ENCODE results near the gene RELL1.
"Not testable (repeated sequence)": the region's sequence is repeated elsewhere in the genome, so short reads cannot be mapped to it uniquely, and the experiment has no call there.

Gene RELL1

DNA sequence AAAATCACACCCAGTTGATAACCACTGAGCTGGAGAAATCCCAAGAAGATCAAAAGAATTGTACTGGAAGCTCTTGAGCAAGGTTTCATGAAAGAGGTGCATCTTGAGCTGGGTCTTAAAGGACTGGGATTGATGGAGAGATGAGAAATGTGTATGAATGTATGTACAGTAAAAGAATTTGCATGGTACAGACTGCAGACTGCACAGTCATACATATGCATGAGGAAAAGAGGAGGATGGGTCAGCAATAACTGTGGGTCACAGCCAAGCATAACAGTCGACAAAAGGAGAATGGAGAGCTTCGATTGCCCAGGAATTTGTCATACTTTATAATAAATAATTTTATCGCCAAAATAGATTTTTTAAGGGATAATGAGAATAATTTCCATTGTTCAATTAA lies 4.8 kb upstream of the RELL1 start:
- DNase-seq = no peak

DNA sequence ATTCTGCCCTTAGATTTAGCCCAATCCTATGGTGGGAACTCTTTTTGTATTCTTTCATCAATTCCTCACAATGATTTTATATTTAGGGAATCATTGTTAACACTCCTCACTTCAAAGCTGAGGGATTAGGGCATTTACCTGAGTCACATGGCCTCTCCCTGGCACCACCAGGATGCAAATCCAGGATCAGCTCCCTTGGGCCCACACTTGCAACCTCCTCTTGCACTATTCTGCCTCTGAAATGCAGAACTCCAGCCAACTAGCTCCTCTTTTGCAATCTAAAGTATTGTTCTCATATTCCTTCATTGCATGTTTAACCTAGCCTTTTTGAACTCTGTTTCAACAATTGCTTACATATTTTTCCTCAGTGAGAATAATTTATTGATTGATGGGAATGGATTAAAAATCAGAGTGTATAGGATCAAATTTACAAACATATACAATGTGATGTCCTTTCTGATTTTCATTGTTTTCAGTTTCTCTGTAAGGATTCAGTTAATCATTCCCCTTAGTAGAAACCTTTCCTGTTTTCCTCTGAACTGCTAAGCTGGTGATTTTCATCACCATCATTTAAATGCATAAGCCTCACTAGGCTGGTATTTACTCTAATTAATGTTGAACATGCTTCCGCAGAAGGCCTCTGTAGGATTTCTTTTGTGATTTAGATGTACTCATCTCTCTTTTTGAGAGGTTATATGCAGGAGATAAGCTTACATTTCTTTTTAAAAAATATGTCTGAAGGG lies 3.3 kb upstream of the RELL1 start:
- DNase-seq = peak in 1 of 2 experiments; percentile 20

DNA sequence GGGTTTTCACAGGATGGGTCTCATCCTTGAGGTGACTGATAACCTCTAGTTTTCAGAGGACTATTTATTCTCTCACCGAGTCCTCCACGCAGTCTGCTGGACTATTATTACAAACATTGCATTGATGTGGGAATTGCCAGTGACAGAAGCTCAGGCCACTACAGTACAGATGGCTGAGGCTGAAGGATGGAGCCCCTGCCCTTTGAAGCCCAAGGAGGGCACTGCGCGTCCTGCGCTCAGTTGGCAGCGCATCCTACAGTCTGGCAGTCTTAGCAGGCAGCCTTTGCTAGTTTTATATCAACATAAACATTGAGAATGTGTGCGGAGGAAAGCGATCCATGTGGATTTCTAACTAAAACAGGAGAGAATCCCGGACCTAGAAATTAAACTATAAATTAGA lies 1.5 kb upstream of the RELL1 start:
- no peak for DNase-seq

DNA sequence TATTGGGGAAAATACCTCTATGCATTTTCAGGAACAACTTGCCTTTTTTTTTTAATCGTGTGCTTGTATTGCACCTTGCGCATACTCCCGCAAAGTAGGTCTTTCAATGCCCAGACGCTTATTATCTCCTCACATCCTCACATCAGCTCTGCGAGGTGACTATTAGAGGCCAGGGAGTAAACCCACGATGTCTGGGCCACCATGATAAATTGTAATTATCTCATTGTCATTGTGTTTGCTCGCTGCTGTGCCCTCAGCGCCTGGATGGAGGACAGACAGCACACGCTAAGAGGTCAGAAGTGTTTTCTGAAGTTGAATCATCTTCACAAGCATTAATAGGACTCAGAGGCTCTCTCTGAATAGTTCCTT lies 1.0 kb upstream of the RELL1 start:
- DNase-seq = no peak

DNA sequence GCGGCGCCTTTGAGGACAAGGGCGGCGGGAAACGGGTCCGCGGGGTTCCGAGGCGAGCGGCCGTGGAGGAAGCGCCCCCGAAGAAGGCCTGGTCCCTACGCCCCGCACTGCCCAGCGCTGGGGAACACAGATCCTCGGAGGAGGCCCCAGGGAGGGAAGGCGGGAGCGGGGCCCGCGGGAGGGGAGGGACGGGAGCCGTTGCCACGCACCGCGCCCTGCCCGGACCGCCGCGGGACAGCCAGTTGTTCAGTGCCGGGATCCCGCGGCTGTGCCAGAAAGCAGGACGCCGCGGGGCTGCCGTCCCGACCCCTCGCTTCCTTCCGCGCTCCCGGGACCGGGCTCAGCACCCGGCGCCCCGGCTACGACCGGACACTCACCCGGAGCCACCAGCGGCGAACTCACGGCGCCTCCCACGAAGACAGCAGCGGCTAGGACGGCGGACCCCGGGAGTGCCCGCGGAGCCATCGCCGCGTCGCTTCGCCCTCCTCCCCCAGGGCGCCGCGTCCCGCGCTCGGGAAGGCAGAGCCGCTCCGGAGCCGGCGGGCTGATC lies 278 bp downstream of the RELL1 start:
- no peak for DNase-seq

DNA sequence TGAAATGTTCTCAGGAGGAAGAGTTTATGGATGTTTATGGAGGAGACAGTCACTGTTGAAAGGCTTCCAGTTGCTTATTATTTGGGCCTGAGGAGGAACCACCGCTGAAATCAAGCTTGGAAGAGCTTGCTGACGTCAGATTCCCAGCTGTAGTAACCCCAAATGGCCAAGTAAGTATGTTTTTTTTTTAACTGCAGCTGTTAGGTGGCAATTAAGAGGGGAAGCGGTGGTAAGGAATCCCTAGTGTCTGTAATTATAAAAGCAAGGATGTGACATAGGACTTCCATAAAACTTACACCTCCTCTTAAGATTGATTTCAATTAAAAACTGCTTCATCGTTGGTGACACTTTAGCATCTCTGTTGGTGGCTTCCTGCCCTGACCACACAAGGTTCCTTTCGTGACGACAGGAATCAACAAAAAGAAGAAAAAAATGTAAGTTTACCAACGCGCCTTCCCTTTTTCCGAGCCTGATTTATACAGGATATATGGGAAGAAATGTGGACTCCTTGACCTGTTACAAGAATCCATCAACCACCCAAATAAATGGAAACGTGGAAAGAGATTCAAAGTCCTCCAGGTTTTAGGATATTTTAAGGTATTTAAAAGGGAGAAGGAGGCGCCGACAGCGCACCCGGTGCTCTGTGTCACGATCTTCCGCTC lies 884 bp downstream of the RELL1 start:
- peak; percentile 54 to 67 for DNase-seq

DNA sequence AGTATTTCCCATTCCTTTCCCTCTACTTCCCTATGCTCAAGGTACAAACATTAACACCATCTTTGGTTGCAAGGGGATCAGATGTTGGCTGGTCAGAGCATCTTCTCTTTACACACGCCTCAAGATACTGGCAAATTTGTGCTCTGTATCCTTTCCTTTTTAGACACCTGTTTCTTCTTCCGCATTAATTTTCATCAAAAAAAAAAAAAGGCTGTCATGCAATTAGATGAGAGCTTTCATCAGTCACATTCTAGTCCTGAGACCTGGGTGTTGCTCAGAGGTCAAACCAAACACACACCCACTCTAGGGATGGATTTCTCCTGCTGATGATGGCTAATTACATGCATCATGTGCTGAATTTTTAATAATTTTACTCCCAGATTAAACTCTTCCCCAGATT lies 2.0 kb downstream of the RELL1 start:
- DNase-seq = no peak

DNA sequence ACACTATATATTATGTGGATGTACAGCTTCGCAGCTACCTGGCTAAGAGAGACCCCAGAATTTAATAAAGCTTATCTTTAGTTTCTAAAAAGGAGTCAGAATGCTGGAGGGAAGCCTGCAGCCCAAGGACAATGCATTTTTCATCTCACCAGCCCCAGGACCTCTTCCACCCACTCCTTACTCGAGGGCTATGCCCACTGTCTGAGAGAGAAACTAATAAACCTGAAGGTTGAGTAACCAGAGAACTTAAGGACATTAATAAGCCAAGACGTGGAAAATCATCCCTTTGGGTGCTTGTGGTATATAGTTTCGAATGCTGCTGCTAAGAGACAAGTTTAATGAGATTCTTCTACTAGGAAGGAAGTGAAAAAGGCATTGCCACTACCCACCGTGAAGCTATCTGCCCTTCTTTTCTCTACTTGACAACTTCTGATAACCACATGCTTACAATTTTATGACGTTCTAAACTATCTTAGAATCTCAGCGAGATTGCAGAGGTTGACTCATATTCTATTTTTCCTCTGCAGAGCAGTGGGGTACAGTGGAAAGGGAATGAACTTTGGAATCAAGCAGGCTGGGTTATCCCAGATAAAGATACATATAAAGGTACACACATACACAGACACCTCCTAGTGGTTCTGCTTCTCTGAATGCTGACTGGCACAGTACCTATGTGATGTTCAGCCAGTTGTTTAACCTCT lies 3.3 kb downstream of the RELL1 start:
- DNase-seq = peak; percentile 11 to 27

DNA sequence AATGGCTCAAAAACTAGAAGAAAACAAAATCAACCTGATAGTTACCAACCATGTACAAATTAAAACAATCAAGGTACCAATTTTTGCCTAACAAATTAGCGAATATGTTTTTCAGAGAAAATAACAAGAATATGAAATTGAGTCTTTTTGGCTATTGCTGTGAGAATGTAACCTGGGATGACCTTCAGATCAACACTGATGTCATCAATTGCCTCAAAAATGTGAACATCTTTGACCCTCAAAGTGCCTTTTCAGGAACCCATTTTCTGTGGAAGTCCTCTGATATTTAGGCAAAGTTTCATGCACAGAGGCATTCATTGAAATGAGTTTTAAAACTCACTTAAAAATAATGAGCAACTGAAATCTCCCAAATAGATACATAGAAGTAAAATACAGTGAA lies 6.1 kb downstream of the RELL1 start:
- no peak for DNase-seq

DNA sequence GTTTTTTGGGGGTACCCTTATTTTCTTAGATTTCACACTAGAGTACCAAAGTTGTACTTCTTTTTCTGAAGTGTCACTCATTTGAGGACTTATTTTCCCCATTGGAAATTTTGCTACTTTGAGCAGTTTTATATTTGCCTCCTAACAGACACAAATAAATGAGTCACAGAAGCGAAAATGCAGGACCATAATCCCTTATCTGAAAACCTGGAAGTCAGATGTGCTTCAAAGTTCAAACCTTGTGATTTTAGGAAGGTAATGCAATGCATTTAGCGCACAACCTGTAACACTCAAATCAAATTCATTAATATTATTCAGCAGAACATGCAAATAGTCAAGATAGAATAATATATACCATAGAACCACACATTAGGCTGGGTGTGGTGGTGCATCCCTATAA lies 6.9 kb downstream of the RELL1 start:
- no peak for DNase-seq

DNA sequence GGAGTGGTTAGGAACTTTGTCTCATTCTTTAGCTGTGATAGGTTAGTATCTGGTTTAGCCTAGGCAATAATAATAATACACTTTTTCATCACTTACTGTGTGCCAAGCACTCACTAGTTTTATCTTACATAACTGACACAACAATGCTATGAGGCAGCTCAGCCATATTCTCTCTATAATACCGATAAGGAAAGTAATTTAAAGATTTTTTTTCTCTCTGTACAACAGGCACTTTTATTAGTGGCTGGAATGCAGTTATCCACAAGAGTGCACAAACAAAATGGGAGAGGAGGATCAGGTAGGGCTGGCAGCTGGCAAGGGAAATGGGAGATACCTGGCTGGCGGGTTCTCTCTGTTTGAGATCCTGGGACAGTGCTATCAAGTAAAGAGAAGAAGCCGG lies 7.6 kb downstream of the RELL1 start:
- DNase-seq = no peak

DNA sequence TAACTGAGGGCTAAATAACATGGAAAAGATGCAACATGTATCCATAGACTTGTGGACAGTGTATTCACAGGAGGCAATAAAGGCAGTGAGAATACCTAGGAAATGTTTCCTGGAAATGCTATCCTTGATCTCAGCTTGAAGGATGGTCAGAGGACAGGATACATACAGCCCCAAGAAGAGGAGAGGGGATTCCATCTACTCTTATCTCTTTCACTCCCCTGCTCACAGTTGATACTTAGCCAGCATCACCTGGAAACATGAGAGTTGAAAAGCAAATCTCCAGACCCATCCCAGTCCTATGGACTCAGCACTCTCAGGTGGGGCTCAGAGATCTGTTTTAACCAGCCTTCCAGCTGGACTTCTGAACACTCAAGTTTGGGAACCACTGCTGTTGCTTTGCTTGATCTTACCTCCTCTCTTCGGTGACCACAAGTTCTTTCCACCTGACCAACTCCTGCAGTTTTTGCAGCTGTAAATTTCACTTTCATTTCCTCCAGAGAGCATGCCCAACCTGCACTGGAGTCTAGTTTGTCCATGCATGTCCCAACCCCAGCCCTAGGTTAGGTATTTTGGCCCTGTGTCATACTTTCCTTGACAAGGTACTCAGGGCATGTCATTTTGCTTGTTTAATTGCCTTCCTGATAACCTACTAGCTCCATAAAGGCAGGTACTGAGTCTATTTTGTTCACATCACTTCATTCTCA lies 10.4 kb downstream of the RELL1 start:
- DNase-seq = no peak

DNA sequence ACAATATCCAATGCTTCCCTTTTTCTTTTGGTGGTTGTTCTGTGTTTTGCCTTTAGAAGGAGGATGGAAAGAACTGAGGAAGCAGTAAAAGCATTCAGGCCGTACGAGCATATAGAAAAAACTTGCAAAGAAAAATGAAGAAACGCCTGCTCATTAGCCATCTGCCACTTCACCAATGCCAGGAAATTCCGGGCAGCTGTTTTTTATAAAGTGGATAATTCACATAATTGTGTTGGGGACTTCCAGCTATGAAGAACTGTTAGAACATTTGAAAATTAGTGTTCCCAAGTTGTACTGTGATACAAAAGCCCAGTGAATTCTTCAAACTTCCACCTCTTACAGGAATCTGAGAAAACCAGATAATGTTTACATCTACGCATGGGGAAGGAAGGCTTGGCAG lies 11.7 kb downstream of the RELL1 start:
- DNase-seq = peak; percentile 18 to 25

DNA sequence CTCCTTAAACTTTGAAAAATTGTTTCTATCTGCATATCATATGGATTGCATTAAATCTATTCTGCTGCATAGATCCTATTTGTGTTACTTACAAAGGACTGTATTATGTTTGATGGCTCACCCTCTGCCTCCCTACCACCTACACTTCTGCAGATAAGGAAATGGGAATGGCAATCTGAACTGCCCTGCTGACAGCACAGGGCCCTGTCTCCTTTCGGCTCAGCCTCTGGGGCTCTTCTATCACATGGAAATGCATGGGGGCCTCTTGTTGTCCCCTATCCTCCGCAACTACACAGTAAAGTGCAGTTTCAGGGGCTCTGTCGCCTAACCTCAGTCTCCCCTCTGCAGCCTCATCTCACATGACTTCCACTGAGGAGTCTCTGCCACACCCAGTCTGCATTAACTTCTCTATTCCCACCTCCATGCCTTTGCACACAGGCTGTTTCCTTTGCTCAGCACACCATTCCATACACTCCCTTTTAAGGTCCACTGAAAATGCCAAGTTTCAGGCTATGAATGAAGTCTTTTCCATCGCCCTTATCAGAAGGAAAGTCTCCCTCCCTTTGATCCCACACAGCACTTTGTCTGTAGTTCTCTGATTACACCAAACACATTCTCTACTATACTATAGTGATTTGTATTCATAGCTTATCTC lies 12.5 kb downstream of the RELL1 start:
- DNase-seq = no peak

DNA sequence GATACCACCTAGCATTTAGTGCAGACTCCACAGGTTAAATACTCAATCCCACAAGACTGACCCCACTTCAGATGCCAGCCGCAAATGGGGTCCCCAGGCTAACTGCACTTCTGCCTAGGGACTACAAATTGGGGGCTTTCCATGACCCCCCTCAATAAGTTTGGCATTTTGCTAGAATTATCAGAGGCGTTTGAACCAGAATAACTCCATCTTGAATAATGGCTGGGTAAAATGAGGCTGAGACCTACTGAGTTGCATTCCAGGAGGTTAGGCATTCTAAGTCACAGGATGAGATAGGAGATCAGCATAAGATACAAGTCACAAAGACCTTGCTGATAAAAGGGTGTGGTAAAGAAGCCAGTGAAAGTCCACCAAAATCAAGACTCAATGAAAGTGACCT lies 15.1 kb downstream of the RELL1 start:
- no peak for DNase-seq

DNA sequence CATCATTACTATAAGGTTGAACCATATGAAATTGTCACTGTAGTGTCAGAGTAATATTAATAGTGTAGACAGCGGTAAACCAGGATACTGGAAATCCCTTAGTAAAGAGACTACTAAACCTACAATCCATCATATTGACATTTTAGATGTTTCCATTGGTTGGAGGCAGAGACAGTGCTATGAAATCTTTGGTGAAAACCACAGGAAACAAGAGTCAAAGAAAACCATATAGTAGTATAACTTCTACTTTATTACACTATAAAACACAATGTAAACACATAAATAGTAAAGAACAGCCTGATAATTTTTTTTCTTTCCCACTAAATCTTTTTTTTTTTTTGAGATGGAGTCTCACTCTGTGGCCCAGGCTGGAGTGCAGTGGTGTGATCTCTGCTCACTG lies 15.9 kb downstream of the RELL1 start:
- no peak for DNase-seq

DNA sequence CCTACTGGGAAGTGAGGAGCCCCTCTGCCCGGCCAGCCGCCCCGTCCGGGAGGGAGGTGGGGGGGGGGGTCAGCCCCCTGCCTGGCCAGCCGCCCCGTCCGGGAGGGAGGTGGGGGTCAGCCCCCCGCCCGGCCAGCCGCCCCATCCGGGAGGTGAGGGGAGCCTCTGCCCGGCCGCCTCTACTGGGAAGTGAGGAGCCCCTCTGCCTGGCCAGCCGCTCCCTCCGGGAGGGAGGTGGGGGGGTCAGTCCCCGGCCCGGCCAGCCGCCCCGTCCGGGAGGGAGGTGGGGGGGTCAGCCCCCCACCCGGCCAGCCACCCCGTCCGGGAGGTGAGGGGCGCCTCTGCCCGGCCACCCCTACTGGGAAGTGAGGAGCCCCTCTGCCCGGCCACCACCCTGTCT lies 17.1 kb downstream of the RELL1 start:
- DNase-seq = not testable (repeated sequence)

DNA sequence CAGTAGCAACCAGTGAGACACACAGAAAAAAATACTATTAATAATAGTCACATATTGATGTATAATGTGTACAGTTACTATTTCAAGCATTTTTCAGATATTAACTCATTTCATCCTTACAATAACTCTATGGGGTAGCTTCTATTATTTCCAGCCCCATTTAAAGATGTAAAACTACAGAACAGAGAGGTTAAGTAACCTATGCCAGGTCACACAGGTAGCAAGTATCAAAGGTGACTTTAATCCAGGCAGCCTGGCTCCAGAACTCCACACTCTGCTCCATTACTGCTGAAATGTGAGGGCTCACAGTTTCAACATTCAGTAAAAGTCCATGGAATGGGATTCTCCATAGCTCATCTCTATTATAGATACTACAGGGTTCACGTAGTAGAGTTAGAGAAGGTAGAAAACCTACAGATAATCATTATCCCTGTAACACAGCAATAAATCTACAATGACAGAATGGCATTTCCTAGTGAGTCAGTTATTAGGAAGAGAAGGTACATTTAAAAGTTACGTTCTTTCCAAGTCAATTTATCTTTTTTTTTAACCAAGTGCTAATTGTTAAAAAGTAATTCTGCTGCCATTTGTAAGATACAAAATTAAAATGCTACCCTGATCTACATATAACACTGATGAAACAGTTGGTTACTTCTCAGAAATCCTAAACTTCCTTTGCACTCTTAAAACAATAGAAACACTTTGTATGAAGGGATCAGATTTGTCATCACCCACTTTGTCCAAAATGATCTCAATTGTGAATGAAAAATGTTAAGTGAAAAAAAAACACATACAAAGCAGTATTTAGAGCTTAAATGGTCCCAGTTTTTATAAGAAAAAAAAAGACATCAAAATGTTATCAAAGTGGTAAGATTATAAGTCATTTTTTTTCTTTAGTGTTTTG lies 18.7 kb downstream of the RELL1 start:
- no peak for DNase-seq

DNA sequence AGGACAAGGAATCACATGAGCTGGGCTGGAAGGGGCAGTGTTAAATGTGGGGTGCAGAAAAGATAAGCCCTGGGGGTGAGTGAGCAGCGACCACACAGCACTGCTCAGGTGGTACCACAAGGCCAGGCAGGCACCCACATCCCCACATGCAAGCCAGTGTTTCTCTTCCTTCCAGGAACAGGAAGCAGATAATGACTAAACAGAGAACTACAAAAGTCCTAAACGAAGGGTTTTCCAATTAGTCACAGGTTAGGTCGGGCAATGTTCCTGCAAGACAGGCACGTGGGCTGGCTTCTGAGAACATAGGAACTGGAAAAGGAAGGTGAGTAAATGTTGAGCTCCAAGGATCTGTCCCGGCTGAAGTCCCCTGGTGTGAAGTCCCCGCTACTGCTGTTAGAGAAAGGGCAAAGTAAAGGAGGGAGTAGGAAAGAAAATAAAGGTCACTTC lies 19.5 kb downstream of the RELL1 start:
- DNase-seq = peak; percentile 46 to 55

DNA sequence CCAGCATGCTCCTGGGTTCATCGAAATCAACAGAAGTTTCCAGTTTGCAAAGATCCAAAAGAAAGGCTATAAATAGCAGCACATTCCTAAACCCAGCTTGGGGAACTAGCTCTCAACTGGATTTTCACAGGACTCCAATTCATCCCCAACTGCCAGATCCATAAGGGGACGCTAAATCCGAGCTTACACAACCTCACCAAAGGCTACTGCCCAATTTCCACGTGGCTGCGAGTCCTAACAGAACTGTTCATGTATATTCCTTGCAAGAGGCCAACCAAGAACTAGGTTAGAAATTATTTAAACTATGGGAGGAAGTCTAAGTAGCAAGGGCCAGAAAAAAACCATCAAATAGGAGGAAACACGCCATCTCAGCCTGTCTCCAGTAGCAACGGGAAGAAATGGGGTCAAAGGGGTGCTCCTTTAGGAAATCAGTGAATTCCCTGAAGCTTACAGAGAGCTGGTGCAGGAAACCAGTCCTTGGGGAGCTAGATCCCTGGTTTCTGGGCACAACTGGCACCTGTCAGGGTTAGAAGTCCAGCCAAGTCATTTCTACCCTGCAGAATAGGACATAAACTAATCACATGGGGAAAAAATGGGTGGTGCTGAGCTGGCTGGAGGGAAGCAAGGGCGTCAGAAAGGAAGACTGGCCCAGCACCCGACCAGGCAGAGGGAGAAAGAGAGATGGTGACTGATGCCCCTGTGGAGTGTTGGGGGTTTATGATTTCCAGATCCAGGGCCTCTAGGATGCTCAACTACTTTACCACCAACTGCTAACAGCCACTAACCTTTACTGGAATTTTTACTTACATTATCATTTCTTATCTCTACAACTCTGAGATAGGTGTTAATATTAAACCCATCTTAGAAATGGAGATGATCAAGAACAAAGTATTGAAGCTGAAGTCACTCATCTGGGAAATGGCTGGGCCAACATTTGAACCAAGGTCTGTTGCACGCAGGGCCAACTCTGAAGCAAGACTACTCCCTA lies 20.5 kb downstream of the RELL1 start:
- no peak for DNase-seq
